Esophagus muscularis mucosa (tissue), 4 donors: Measurements from ENCODE around the gene PPP4C. TPM values are rescaled to one million over a fixed set of nuclear protein-coding genes. Genes with fewer than 3 reads are reported as not detected.

Experiments used
- DNase-seq: peaks from one replicate; pipeline ENCODE4 v3.0.0-alpha.2; 2017; ENCODE audit errors: extremely low spot score
- H3K27ac ChIP-seq, 4 donors: fragments of 200-600 bp; sonication (generic); replicated peaks in 1 of 4; 1 replicate in 3 of 4; 2 replicates in 1 of 4; pipeline ENCODE4 v1.5.1; 2016 to 2019; ENCODE audit warnings: mild to moderate bottlenecking in 1 of 4
- H3K27me3 ChIP-seq, 4 donors: fragments of 200-600 bp; sonication (generic); one replicate each; pipeline versions ENCODE4 v1.5.1 to v1.6.0; 2016 to 2019
- H3K36me3 ChIP-seq, 4 donors: fragments of 200-600 bp; sonication (generic); one replicate each; pipeline ENCODE4 v1.5.1; 2016 to 2019
- H3K4me1 ChIP-seq, 4 donors: fragments of 200-600 bp; sonication (generic); one replicate each; pipeline ENCODE4 v1.5.1; 2016 to 2019
- H3K4me3 ChIP-seq, 4 donors: fragments of 200-600 bp; sonication (generic); 1 replicate in 2 of 4; 2 replicates in 2 of 4; pipeline ENCODE4 v1.5.1; 2016 to 2019; ENCODE audit warnings: mild to moderate bottlenecking in 4 of 4, moderate library complexity in 1 of 4
- H3K9me3 ChIP-seq, 4 donors: fragments of 200-600 bp; sonication (generic); 1 replicate in 3 of 4; 2 replicates in 1 of 4; pipeline ENCODE4 v1.5.1; 2016 to 2019
- EP300 ChIP-seq: sonication (generic); formaldehyde crosslinking; IDR thresholded peaks from one replicate; pipeline ENCODE4 v1.6.1; 2017; ENCODE audit warnings: antibody characterized with exemption
- POLR2A ChIP-seq: fragments of 450-650 bp; IDR thresholded peaks from one replicate; pipeline ENCODE4 v1.6.1; 2017; ENCODE audit warnings: antibody characterized with exemption, moderate library complexity, mild to moderate bottlenecking, low read depth
- POLR2AphosphoS5 ChIP-seq, 2 donors: sonication (generic); formaldehyde crosslinking; IDR thresholded peaks; one replicate each; pipeline ENCODE4 v1.6.1; 2017; ENCODE audit warnings: antibody characterized with exemption in 2 of 2
- WGBS: methylation state at CpG from one replicate; pipeline ENCODE4 v1.1.5; 2018; 5-methylcytosine and 5-hydroxymethylcytosine counted together
- intact Hi-C: fragments of 100-400 bp; cut with DNase I; formaldehyde crosslinking; loops from one replicate; pipeline ENCODE4 v1.15.1; 2023
- total RNA-seq, 4 donors: library from RNA; depleted of rRNA; stranded (reverse); fragments of >200 nt; gene quantifications; one replicate each; pipeline versions ENCODE4 v1.1.0 to v1.2.1, GENCODE V29; 2016
- TF ChIP-seq, protein P1 (sequence below), 3 experiments: fragments of 200-600 bp in 2 of 3; fragments of 450-650 bp in 1 of 3; sonication (generic) in 2 of 3; IDR thresholded peaks; one replicate each; pipeline ENCODE4 v1.5.1; 2017 to 2019; ENCODE audit warnings: antibody characterized with exemption in 3 of 3, mild to moderate bottlenecking in 2 of 3, moderate library complexity in 1 of 3

The PPP4C gene
- total RNA-seq, 4 donors from 2014 or later, result 43.6 to 61.3 (median 51.5) TPM

DNA sequence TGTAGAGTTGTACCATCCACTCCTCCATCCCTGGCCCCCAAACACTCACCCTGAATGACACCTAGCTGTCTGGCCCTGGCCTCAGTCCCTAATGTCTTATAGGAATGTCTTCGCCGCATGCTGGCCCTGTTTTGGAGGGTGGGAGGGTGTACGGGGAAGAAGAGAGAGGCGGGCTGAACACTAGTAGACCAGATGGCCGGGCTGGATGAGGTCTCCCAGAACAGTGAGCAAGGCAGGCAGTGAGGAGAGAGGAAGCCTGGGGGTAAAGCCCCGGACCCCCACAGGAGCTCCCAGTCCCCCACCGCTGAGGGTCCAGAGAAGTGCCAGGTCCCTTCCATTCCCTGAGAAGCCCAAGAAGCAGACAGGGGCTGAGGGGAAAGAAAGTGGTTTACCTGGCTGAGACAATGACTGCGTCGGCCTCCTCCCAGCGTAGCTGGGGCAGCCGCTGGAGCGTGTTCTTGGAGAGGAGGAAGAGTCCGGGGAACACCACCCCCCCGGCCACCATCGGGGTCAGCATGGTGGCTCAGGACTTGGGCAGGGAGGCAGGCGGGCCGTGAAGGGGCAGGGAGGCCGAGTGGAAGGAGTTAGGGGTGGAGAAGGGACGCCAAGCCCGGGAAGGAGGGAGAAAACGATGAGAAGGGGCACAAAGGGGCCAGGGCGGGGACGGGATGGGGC is 45.6 kb upstream of the PPP4C start:
- no peak overlapping the region for H3K27ac ChIP-seq
- H3K36me3 ChIP-seq, result no peaks in the 10 kb centered on the region
- H3K27me3 ChIP-seq, result peaks cover 0 to 98% (median 42%) of the 10 kb centered on the region in 4 donors
- intact Hi-C loops, result no loop called here
- peaks cover 9 to 19% (median 13%) of the 10 kb centered on the region in 4 donors for H3K4me1 ChIP-seq
- DNase-seq, result no peak
- TF ChIP-seq POLR2A (no peak), EP300 (no peak), POLR2AphosphoS5 (IDR thresholded peaks at IDR 0.05) (no peak)
- TF ChIP-seq, protein P1, sequence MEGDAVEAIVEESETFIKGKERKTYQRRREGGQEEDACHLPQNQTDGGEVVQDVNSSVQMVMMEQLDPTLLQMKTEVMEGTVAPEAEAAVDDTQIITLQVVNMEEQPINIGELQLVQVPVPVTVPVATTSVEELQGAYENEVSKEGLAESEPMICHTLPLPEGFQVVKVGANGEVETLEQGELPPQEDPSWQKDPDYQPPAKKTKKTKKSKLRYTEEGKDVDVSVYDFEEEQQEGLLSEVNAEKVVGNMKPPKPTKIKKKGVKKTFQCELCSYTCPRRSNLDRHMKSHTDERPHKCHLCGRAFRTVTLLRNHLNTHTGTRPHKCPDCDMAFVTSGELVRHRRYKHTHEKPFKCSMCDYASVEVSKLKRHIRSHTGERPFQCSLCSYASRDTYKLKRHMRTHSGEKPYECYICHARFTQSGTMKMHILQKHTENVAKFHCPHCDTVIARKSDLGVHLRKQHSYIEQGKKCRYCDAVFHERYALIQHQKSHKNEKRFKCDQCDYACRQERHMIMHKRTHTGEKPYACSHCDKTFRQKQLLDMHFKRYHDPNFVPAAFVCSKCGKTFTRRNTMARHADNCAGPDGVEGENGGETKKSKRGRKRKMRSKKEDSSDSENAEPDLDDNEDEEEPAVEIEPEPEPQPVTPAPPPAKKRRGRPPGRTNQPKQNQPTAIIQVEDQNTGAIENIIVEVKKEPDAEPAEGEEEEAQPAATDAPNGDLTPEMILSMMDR (IDR thresholded peaks at IDR 0.05), result no peak
- no peaks in the 10 kb centered on the region for H3K9me3 ChIP-seq
- 30% methylated on average over 23 of the region's 23 CpGs for WGBS
- H3K4me3 ChIP-seq, result no peak overlapping the region

DNA sequence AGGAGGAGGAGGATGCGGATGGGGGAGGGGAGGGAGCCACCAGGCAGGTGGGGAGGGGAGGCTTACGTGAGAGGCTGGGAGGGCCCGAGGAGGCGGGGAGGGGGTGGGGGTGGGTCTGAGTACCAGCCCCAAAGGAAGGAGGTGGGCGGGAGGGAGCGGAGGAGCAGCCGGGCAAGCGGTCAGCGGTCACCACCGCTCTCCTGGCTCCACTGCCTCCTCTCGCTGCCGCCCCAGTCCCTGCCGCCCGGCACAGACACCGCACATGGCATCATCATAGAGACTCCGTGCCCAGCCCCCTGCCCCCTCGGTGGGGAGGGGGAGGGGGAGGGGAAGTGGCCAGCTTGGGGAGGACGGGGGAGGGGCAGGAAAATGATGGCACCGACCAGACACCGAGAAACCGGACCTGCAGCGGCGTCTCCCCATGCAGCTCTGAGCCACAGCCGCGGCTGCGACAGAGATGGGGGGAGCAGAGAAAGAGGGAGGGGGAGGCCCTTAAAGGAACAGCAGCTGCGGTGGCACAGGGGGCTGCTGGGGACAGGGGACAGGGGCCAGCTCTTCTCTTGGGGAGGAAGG is 44.9 kb upstream of the PPP4C start, which contains the start of gene TLCD3B:
Gene TLCD3B (minus strand): TSS at position 431 of the 573 bp plus-strand sequence. CDS start 744 bp downstream, outside the sequence.
- no peak for DNase-seq
- TF ChIP-seq, protein P1 (IDR thresholded peaks at IDR 0.05), result no peak
- TF ChIP-seq POLR2AphosphoS5 (IDR thresholded peaks at IDR 0.05) (no peak), POLR2A (no peak), EP300 (no peak)
- intact Hi-C loops, result no loop called here
- no peak within 1 kb of the TSS for H3K27ac ChIP-seq
- WGBS, result under 1% methylated on average over 21 of the region's 27 CpGs
- H3K4me1 ChIP-seq, result peaks cover 9 to 19% (median 13%) of the 10 kb centered on the region in 4 donors
- peaks cover 0 to 100% (median 42%) of the 10 kb centered on the region in 4 donors for H3K27me3 ChIP-seq
- peak within 1 kb of the TSS; percentile 18 to 41 (median 30) for H3K4me3 ChIP-seq
- H3K9me3 ChIP-seq, result no peaks in the 10 kb centered on the region
- no peaks in the 10 kb centered on the region for H3K36me3 ChIP-seq

DNA sequence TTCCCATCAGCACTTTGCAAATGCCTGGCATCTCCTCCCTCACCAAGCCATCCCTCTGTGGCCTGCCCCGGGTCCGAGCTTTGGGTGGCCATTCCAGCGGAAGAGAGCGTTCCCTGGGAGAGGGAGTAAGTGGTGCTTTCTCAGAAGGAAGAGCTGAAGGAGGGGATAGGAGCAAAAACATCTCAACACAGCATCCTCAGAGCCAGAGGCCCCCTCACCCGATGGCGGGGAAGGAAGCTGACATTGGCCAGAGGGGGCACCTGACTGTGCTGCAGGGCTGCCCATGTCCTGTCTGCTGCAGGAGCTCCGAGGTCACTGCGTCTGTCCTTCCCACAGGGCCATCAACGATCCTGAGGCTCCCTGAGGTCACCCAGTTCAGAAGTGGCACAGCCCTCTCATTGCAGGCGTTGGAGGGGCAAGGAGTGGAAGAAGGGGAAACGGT is 44.3 kb upstream of the PPP4C start:
- Histone ChIP-seq H3K27me3 (peaks cover 0 to 100% (median 42%) of the 10 kb centered on the region in 4 donors), H3K4me1 (peaks cover 9 to 19% (median 13%) of the 10 kb centered on the region in 4 donors), H3K9me3 (no peaks in the 10 kb centered on the region), H3K36me3 (no peaks in the 10 kb centered on the region), H3K4me3 (peak overlapping the region in 1 of 4 donors; percentile 18), H3K27ac (no peak overlapping the region)
- intact Hi-C loops, result no loop called here
- WGBS, result 19% methylated on average over 5 of the region's 11 CpGs
- DNase-seq, result no peak
- TF ChIP-seq, protein P1 (IDR thresholded peaks at IDR 0.05), result no peak
- TF ChIP-seq POLR2AphosphoS5 (IDR thresholded peaks at IDR 0.05), result no peak
- TF ChIP-seq EP300, result no peak
- no peak for TF ChIP-seq POLR2A

DNA sequence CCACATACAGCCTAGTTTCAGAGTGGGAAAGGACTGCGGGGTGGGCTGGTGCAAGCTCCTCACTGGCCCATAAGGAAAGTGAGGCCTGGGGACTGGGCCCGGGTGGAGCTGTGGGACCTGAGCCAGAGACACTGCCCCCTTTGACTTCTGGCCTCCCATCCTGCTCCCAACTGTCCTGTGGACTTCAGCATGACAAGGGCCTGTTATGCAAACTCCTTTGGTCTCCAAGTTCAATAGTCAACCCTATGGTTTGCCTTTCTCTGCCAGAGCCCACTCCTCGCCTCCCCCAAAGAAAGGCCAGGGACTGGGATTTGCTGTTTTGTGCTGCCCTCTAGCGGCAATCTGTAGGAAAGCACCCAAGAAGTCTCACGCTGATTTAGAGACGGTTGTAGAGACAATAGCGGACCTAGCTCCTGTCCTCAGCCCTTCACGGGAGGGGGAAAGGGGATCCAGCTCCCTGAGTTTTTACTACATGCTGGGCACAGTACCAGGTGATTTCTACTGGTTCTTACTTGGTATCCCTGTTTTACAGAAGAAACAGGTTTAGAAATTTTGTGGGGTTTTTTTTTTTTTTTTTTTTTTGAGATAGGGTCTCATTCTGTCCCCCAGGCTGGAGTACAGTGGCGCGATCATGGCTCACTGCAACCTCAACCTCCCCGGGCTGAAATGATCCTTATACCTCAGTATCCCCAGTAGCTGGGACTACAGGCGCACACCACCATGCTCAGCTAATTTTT is 43.5 kb upstream of the PPP4C start:
- no peak overlapping the region for H3K4me3 ChIP-seq
- WGBS, result 25% methylated on average over 12 of the region's 12 CpGs
- H3K27ac ChIP-seq, result no peak overlapping the region
- no peak for DNase-seq
- peaks cover 0 to 98% (median 42%) of the 10 kb centered on the region in 4 donors for H3K27me3 ChIP-seq
- intact Hi-C loops, result no loop called here
- TF ChIP-seq, protein P1 (IDR thresholded peaks at IDR 0.05), result peak; percentile 42 to 72 (median 48)
- no peak for TF ChIP-seq POLR2AphosphoS5 (IDR thresholded peaks at IDR 0.05)
- no peaks in the 10 kb centered on the region for H3K9me3 ChIP-seq
- H3K36me3 ChIP-seq, result no peaks in the 10 kb centered on the region
- H3K4me1 ChIP-seq, result peaks cover 9 to 19% (median 13%) of the 10 kb centered on the region in 4 donors
